K562 (cell line): ENCODE data around the gene GADD45B. TPM values are rescaled to one million over a fixed set of nuclear protein-coding genes. Genes with fewer than 3 reads are reported as not detected.
A peak's percentile ranks its signal among the peaks of the same experiment; 100 is the strongest.

ENCODE experiments used
- ATAC-seq: fragments of 200-7000 bp; cut with Tn5 transposase; 3 replicates; pipeline ENCODE4 v1.9.1; 2020; ENCODE audit warnings: moderate library complexity
- BruUV-seq: library from RNA; stranded (reverse); fragments of 400-500 nt; replicated peaks from 2 replicates; lab custom pipeline; 2021; lab: Mats Ljungman, UMichigan
- CTCF ChIA-PET: fragments of 300-600 bp; formaldehyde crosslinking; extraction: SDS; loops from one replicate; lab custom pipeline; 2021; ENCODE audit warnings: low intra/inter-chr PET ratio; lab: Yijun Ruan, JAX
- POLR2A ChIA-PET: fragments of 300-600, 350-650 bp; sonication (Branson Sonifier 250); formaldehyde crosslinking; extraction: SDS; loops from one replicate; lab custom pipeline; 2021; ENCODE audit warnings: antibody characterized with exemption, inconsistent platforms; lab: Yijun Ruan, JAX
- DNase-seq, 4 experiments: peaks; one replicate each; pipeline versions ENCODE4 v3.0.0 to v3.0.0-alpha.2; 2011 to 2018; ENCODE audit warnings: low spot score in 3 of 4, mixed read lengths in 3 of 4; ENCODE audit errors: extremely low read depth in 1 of 4
- FAIRE-seq: peaks from 2 replicates; lab custom pipeline; 2011; peaks lifted over from hg19 to GRCh38; lab: Jason Lieb, UNC
- H2AFZ ChIP-seq: 2 replicates; pipeline ENCODE4 v1.6.0; 2011; ENCODE audit warnings: low read depth, low read length, control low read depth, inconsistent platforms
- H3K27ac ChIP-seq: fragments of 200-600 bp; 3 replicates; pipeline ENCODE4 v1.8.0; 2011; ENCODE audit warnings: low read depth, mild to moderate bottlenecking, control low read depth, inconsistent platforms, low read length, moderate library complexity, mixed read lengths; ENCODE audit errors: extremely low read depth
- H3K27me3 ChIP-seq, 2 experiments: fragments of 300-600 bp in 1 of 2; 2 replicates in 1 of 2; 3 replicates in 1 of 2; pipeline versions ENCODE4 v1.6.0 to v1.8.0; 2011; ENCODE audit warnings: inconsistent platforms in 2 of 2, low read length in 2 of 2, mild to moderate bottlenecking in 1 of 2, mixed read lengths in 1 of 2, moderate library complexity in 1 of 2; ENCODE audit not compliant: control insufficient read depth in 2 of 2, insufficient read depth in 2 of 2
- H3K36me3 ChIP-seq: fragments of 300-600 bp; 3 replicates; pipeline ENCODE4 v1.8.0; 2011; ENCODE audit warnings: mild to moderate bottlenecking, low read length, inconsistent platforms; ENCODE audit not compliant: control insufficient read depth, insufficient read depth
- H3K4me1 ChIP-seq, 2 experiments: fragments of 200-600 bp in 1 of 2; replicated peaks in 1 of 2; 2 replicates in 1 of 2; 3 replicates in 1 of 2; pipeline versions ENCODE4 v1.5.1 to v1.8.0; 2011; ENCODE audit warnings: inconsistent platforms in 2 of 2, low read length in 2 of 2, mild to moderate bottlenecking in 1 of 2, mixed read lengths in 1 of 2, moderate library complexity in 1 of 2; ENCODE audit not compliant: control insufficient read depth in 2 of 2, insufficient read depth in 2 of 2
- H3K4me2 ChIP-seq: 2 replicates; pipeline ENCODE4 v1.6.1; 2011; ENCODE audit warnings: low read length, control low read depth, inconsistent platforms, mixed read lengths; ENCODE audit not compliant: insufficient read depth
- H3K4me3 ChIP-seq: fragments of 200-600 bp; sonication (generic), shearing (Covaris generic); 2 replicates; pipeline ENCODE4 v1.5.1; 2016; ENCODE audit warnings: control low read depth, inconsistent platforms
- H3K79me2 ChIP-seq: fragments of 200-600 bp; 3 replicates; pipeline ENCODE4 v1.8.0; 2011; ENCODE audit warnings: low read length, inconsistent platforms; ENCODE audit not compliant: control insufficient read depth, insufficient read depth
- H3K9ac ChIP-seq, 2 experiments: 2 replicates each; pipeline versions ENCODE4 v1.6.0 to v1.6.1; 2011; ENCODE audit warnings: low read depth in 2 of 2, low read length in 2 of 2, control low read depth in 1 of 2, inconsistent platforms in 1 of 2, mild to moderate bottlenecking in 1 of 2, mixed read lengths in 1 of 2; ENCODE audit not compliant: insufficient read depth in 1 of 2
- H3K9me1 ChIP-seq: one replicate; pipeline ENCODE4 v1.6.0; 2011; ENCODE audit warnings: inconsistent platforms, mild to moderate bottlenecking, low read length, moderate library complexity; ENCODE audit not compliant: control insufficient read depth, insufficient read depth
- H3K9me3 ChIP-seq: replicated peaks from 2 replicates; pipeline ENCODE4 v1.5.1; 2011; ENCODE audit warnings: low read depth, low read length, inconsistent platforms; ENCODE audit not compliant: control insufficient read depth, insufficient read depth
- H4K20me1 ChIP-seq: replicated peaks from 2 replicates; pipeline ENCODE4 v1.6.1; 2011; ENCODE audit warnings: low read length, inconsistent platforms, mixed read lengths; ENCODE audit not compliant: control insufficient read depth, insufficient read depth
- DDX20 ChIP-seq: fragments of 450-650 bp; IDR thresholded peaks from 2 replicates; pipeline ENCODE4 v1.6.1; 2016; ENCODE audit warnings: missing genetic modification characterization, low read depth, mild to moderate bottlenecking, missing compliant biosample characterization, moderate library complexity
- FIP1L1 ChIP-seq: fragments of 200-400 bp; formaldehyde crosslinking; IDR thresholded peaks from 2 replicates; pipeline ENCODE4 v1.6.1; 2018; ENCODE audit warnings: mild to moderate bottlenecking, low read depth, low read length; ENCODE audit not compliant: poor library complexity, severe bottlenecking
- KAT7 ChIP-seq: sonication (generic); formaldehyde crosslinking; IDR thresholded peaks from 2 replicates; pipeline ENCODE4 v1.8.0; 2022; ENCODE audit warnings: missing genetic modification reagents, mild to moderate bottlenecking, borderline replicate concordance
- L3MBTL2 ChIP-seq: fragments of 450-650 bp; IDR thresholded peaks from 2 replicates; pipeline ENCODE4 v1.6.1; 2016; ENCODE audit warnings: mild to moderate bottlenecking, moderate library complexity
- NCOA1 ChIP-seq: fragments of 450-650 bp; IDR thresholded peaks from 2 replicates; pipeline ENCODE4 v1.6.1; 2016; ENCODE audit warnings: low read depth
- NCOA2 ChIP-seq, 2 experiments: fragments of 450-650 bp; IDR thresholded peaks; 2 replicates each; pipeline ENCODE4 v1.6.1; 2018; ENCODE audit warnings: mild to moderate bottlenecking in 2 of 2, moderate library complexity in 1 of 2; ENCODE audit not compliant: partially characterized antibody in 2 of 2
- PCBP1 ChIP-seq: fragments of 200-400 bp; formaldehyde crosslinking; IDR thresholded peaks from 2 replicates; pipeline ENCODE4 v1.6.1; 2018; ENCODE audit warnings: mild to moderate bottlenecking, low read depth, low read length; ENCODE audit not compliant: poor library complexity, severe bottlenecking
- POLR2AphosphoS5 ChIP-seq: IDR thresholded peaks from 2 replicates; pipeline ENCODE4 v1.6.1; 2011; ENCODE audit warnings: mild to moderate bottlenecking, low read depth, low read length, moderate library complexity; ENCODE audit not compliant: control insufficient read depth, insufficient read depth
- POLR2G ChIP-seq: fragments of 200-400 bp; formaldehyde crosslinking; IDR thresholded peaks from 2 replicates; pipeline ENCODE4 v1.6.1; 2017; ENCODE audit warnings: low read depth, mild to moderate bottlenecking, antibody characterized with exemption, low read length, moderate library complexity
- TCF7 ChIP-seq: sonication (generic); IDR thresholded peaks from 2 replicates; pipeline ENCODE4 v1.6.1; 2016; ENCODE audit warnings: antibody characterized with exemption, borderline replicate concordance
- WGBS: fragments of 100-300 bp; shearing (Covaris generic); methylation state at CpG from one replicate; pipeline ENCODE4 v1.1.6; 2016; ENCODE audit warnings: low coverage, mixed read lengths; ENCODE audit not compliant: insufficient coverage; ENCODE audit errors: missing lambda C conversion rate; 5-methylcytosine and 5-hydroxymethylcytosine counted together
- in situ Hi-C: fragments of 300-500 bp; cut with MboI; formaldehyde crosslinking; loops from 4 replicates; pipeline ENCODE4 v1.15.0; 2018; ENCODE audit warnings: inconsistent platforms, mixed read lengths
- intact Hi-C: fragments of 100-400 bp; cut with micrococcal nuclease; formaldehyde crosslinking; loops from 2 replicates; pipeline ENCODE4 v1.14.2; 2022
- polyA plus RNA-seq, 8 experiments: library from polyadenylated mRNA; depleted of rRNA in 4 of 8; stranded (reverse) in 5 of 8; unstranded in 3 of 8; fragments of >200 nt; fragmentation: Nextera tagmentation in 2 of 8; fragmentation: Illumina TruSeq in 1 of 8; extraction: Ambion mirVana in 2 of 8; extraction: Trizol in 1 of 8; gene quantifications; 2 replicates each; pipeline versions ENCODE4 v1.2.1 to v1.2.3, GENCODE V29; 2011 to 2014; ENCODE audit warnings: inconsistent platforms in 1 of 8, missing spikeins in 1 of 8
- total RNA-seq, 7 experiments: library from RNA; depleted of rRNA in 6 of 7; stranded (reverse); fragments of >200 nt in 6 of 7; fragmentation: Illumina TruSeq in 2 of 7; extraction: Trizol in 2 of 7; gene quantifications; 2 replicates each; pipeline versions ENCODE4 v1.2.1 to v1.2.3, GENCODE V29; 2011 to 2021; ENCODE audit warnings: low replicate concordance in 1 of 7
- TF ChIP-seq, protein P1 (sequence below): IDR thresholded peaks from 3 replicates; pipeline ENCODE4 v1.6.1; 2011; ENCODE audit warnings: borderline replicate concordance, mild to moderate bottlenecking; ENCODE audit not compliant: insufficient read length, insufficient read depth
- TF ChIP-seq, protein P2 (sequence below), 2 experiments: fragments of 450-650 bp; IDR thresholded peaks; 2 replicates each; pipeline ENCODE4 v1.6.1; 2016
- TF ChIP-seq, protein P3 (sequence below): sonication (generic); formaldehyde crosslinking; IDR thresholded peaks from 2 replicates; pipeline ENCODE4 v1.8.1; 2023; ENCODE audit warnings: mild to moderate bottlenecking, missing genetic modification reagents
- TF ChIP-seq, protein P4 (sequence below): fragments of 450-650 bp; IDR thresholded peaks from 2 replicates; pipeline ENCODE4 v1.6.1; 2016; ENCODE audit warnings: mild to moderate bottlenecking

Gene GADD45B
- total and polyA plus RNA-seq, 9 of the 15 experiments (the other 6 are each of a cell fraction or from before 2014, with no cell fraction given) = 0.06 to 4.1 (median 2.1) TPM

DNA sequence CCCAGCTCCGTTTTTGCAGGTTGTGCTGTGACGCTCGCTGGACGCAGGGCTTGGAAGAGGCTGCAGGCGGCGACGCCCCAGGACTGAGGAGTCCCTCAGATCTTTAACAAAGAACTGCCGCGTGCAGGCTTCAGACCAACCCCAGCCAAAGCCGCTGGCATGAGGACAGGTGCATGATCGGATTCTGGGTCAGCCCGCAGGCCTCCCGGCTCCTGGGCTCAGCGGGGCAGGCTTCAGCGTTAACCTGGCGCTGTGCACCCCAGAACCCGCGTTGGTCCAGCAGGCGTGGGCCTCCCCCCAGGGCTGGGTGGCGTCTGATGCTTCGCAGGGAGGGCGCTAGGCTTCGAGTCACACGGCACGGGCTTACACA lies 47.6 kb upstream of the GADD45B start:
- 43% methylated on average over 25 of the region's 25 CpGs for WGBS
- CTCF ChIA-PET = no interaction called here
- Histone ChIP-seq H4K20me1 (peaks cover 10% of the 10 kb centered on the region; the same call in 1 of the 2 replicates), H3K4me1 (peaks cover 11 to 79% of the 10 kb centered on the region in 2 experiments; a peak in 4 of 5 replicates), H3K4me2 (peak overlapping the region; percentile 98), H3K4me3 (no peak overlapping the region; the same call in 1 of the 2 replicates), H3K9me1 (no peaks in the 10 kb centered on the region), H3K27ac (peak overlapping the region; percentile 100; the same call in 1 of the 3 replicates), H3K79me2 (peaks cover 33% of the 10 kb centered on the region), H3K9ac (peak overlapping the region in 1 of 2 experiments; percentile 73; a peak in 2 of 4 replicates), H3K27me3 (no peaks in the 10 kb centered on the region), H3K36me3 (peaks cover 72% of the 10 kb centered on the region; the same call in 2 of the 3 replicates), H2AFZ (peak overlapping the region; percentile 99; the same call in 1 of the 2 replicates), H3K9me3 (no peaks in the 10 kb centered on the region)
- FAIRE-seq (no peak), DNase-seq (peak in 1 of 4 experiments; percentile 54), ATAC-seq (peak; percentile 32)
- POLR2A ChIA-PET = interaction anchor here (0.6 to 2.0 kb wide), 11 partner anchors 10 to 246 kb away, joined by 3 to 9 read pairs (median 4); partner anchors contain the start of gene GADD45B
- intact Hi-C loops = no loop called here
- in situ Hi-C loops = no loop called here
- no TSS peak for BruUV-seq
- TF ChIP-seq POLR2AphosphoS5 = peak; percentile 35; the same call in 1 of the 2 replicates
- TF ChIP-seq, protein P1, sequence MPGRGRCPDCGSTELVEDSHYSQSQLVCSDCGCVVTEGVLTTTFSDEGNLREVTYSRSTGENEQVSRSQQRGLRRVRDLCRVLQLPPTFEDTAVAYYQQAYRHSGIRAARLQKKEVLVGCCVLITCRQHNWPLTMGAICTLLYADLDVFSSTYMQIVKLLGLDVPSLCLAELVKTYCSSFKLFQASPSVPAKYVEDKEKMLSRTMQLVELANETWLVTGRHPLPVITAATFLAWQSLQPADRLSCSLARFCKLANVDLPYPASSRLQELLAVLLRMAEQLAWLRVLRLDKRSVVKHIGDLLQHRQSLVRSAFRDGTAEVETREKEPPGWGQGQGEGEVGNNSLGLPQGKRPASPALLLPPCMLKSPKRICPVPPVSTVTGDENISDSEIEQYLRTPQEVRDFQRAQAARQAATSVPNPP = no peak
- TF ChIP-seq, protein P2, sequence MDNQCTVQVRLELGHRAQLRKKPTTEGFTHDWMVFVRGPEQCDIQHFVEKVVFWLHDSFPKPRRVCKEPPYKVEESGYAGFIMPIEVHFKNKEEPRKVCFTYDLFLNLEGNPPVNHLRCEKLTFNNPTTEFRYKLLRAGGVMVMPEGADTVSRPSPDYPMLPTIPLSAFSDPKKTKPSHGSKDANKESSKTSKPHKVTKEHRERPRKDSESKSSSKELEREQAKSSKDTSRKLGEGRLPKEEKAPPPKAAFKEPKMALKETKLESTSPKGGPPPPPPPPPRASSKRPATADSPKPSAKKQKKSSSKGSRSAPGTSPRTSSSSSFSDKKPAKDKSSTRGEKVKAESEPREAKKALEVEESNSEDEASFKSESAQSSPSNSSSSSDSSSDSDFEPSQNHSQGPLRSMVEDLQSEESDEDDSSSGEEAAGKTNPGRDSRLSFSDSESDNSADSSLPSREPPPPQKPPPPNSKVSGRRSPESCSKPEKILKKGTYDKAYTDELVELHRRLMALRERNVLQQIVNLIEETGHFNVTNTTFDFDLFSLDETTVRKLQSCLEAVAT (IDR thresholded peaks at IDR 0.05) = 0 out of 4 replicates have a peak, but pooled peaks of 1 of the 2 experiments have one; percentile 42
- TF ChIP-seq DDX20 = no peak
- TF ChIP-seq NCOA1 = no peak
- TF ChIP-seq TCF7 = no peak
- TF ChIP-seq, protein P3, sequence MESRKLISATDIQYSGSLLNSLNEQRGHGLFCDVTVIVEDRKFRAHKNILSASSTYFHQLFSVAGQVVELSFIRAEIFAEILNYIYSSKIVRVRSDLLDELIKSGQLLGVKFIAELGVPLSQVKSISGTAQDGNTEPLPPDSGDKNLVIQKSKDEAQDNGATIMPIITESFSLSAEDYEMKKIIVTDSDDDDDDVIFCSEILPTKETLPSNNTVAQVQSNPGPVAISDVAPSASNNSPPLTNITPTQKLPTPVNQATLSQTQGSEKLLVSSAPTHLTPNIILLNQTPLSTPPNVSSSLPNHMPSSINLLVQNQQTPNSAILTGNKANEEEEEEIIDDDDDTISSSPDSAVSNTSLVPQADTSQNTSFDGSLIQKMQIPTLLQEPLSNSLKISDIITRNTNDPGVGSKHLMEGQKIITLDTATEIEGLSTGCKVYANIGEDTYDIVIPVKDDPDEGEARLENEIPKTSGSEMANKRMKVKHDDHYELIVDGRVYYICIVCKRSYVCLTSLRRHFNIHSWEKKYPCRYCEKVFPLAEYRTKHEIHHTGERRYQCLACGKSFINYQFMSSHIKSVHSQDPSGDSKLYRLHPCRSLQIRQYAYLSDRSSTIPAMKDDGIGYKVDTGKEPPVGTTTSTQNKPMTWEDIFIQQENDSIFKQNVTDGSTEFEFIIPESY (CRISPR knock-in tag) = peak; percentile 90
- TF ChIP-seq PCBP1 = no peak
- no peak for TF ChIP-seq KAT7 (CRISPR knock-in tag)
- TF ChIP-seq, protein P4, sequence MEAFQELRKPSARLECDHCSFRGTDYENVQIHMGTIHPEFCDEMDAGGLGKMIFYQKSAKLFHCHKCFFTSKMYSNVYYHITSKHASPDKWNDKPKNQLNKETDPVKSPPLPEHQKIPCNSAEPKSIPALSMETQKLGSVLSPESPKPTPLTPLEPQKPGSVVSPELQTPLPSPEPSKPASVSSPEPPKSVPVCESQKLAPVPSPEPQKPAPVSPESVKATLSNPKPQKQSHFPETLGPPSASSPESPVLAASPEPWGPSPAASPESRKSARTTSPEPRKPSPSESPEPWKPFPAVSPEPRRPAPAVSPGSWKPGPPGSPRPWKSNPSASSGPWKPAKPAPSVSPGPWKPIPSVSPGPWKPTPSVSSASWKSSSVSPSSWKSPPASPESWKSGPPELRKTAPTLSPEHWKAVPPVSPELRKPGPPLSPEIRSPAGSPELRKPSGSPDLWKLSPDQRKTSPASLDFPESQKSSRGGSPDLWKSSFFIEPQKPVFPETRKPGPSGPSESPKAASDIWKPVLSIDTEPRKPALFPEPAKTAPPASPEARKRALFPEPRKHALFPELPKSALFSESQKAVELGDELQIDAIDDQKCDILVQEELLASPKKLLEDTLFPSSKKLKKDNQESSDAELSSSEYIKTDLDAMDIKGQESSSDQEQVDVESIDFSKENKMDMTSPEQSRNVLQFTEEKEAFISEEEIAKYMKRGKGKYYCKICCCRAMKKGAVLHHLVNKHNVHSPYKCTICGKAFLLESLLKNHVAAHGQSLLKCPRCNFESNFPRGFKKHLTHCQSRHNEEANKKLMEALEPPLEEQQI = no peak
- peak; percentile 30 for TF ChIP-seq FIP1L1
- TF ChIP-seq NCOA2 (IDR thresholded peaks at IDR 0.05; ENCODE audit: partially characterized antibody in 2 of 2) = no peak
- TF ChIP-seq L3MBTL2 = no peak
- 0 out of 2 replicates have a peak, but pooled peaks have one; percentile 47 for TF ChIP-seq POLR2G
